Gastrocnemius medialis (tissue), 4 donors: ENCODE data around the gene VSIG2.

Experiments used
- CTCF ChIP-seq, 5 experiments: fragments of 450-650 bp in 3 of 5; fragments of 200-600 bp in 2 of 5; sonication (generic) in 2 of 5; IDR thresholded peaks in 4 of 5; conservative IDR thresholded peaks in 1 of 5; 1 replicate in 4 of 5; 2 replicates in 1 of 5; pipeline ENCODE4 v1.5.1; 2016 to 2019; ENCODE audit warnings: antibody characterized with exemption in 5 of 5, mild to moderate bottlenecking in 3 of 5, moderate library complexity in 3 of 5
- POLR2A ChIP-seq, 2 donors: fragments of 450-650 bp; IDR thresholded peaks; one replicate each; pipeline ENCODE4 v1.6.1; 2017; ENCODE audit warnings: antibody characterized with exemption in 2 of 2, mild to moderate bottlenecking in 2 of 2, moderate library complexity in 2 of 2

- no peak for TF ChIP-seq CTCF (IDR thresholded peaks at IDR 0.05 in 4 of 5, conservative IDR thresholded peaks at IDR 0.05 in 1 of 5)
- TF ChIP-seq POLR2A (IDR thresholded peaks at IDR 0.05) = no peak
Measured at GRCh38 chr11:124769806-124770774, 18.0 kb upstream of the VSIG2 start.
